Stimulated activated CD4-positive, alpha-beta T cell treated with anti-CD3 and anti-CD28 coated beads, Interleukin-15, amount 100 ng/mL, for 24 hours (primary cell): ENCODE data around the gene RIBC2.
"Not testable (repeated sequence)": the region's sequence is repeated elsewhere in the genome, so short reads cannot be mapped to it uniquely, and the experiment has no call there.

ENCODE experiments used
- DNase-seq: peaks from one replicate; pipeline ENCODE4 v3.0.0-alpha.2; 2020

The RIBC2 gene

GRCh38 chr22:45450101-45450785 lies 36.8 kb downstream of the RIBC2 start:
- no peak for DNase-seq

DNA sequence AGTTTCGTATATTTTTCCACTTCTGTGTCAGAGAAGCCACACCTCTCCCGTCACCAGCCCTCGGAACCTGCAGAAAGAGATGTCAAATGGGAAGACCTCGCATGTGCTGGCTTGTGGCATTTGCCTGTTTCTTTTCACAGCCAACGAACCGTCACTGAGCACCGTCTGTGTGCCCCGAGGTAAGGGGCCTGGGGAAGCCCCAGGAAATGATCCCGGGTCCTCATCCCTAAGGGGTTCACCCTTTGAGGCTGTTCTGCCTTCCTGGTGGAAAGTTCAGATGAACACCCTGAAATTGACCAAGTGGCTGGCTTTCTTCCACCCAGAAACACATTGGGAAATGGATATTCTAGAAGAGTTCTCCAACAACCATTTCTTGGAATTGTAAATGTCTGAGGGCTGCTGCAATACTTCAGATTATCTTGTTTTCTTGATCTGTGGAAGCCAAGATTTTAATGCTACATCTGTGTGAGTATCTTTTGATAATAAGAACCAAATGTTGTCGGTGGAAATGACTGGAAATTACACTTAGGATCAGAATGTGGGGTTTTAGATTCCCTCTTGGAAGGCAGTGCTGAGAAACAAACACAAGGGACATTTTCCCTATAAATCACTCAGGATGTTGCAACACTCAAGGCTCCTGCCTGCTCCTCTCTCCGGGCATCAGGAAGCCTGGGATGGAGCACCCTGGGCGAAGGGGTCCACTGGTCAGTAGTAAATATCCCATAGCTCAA lies 37.6 kb downstream of the RIBC2 start:
- no peak for DNase-seq

- no peak for DNase-seq
These were observed 38.5 kb downstream of the RIBC2 start for GRCh38 chr22:45451972-45452371.

DNA sequence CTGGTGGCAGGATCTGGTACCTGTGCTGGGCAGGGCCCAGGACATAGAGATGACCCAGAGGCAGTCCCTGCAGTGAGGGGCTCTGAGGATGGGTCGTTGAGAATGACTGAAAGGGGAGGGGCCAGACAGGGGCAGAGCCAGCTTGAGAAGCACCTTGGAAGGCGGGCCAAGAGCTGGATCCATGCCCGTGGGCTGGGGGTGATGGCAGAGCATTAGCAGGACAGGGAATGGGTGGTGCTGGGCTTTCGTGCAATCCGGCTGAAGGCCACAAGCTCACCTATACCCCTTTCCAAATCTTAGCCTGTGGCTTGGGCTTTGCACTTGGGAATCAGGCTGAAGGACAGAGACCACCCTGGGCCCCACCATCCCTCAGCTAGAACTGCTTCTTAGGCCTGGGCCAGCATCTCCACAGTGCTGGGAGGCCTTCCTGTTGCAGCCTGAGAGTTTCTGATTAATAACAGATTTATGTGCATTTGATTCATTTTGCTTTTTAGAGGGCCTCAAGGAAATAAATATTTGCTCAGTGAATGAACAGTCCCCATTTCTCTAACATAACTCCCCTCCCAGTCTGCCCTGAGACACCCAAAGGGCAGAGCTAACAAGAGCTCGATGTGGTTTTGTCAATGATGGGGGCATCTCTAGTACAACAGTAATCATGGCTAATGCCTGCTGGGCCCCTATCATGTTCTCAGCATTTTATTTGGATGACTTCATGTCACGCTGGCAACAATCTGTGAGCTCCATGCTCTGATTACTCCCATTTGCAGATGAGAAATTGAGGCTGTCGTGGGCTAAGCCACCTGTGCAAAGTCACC lies 39.3 kb downstream of the RIBC2 start:
- no peak for DNase-seq

GRCh38 chr22:45453764-45454163 lies 40.3 kb downstream of the RIBC2 start:
- DNase-seq, result no peak

GRCh38 chr22:45454275-45454674 lies 40.8 kb downstream of the RIBC2 start:
- DNase-seq, result no peak

DNA sequence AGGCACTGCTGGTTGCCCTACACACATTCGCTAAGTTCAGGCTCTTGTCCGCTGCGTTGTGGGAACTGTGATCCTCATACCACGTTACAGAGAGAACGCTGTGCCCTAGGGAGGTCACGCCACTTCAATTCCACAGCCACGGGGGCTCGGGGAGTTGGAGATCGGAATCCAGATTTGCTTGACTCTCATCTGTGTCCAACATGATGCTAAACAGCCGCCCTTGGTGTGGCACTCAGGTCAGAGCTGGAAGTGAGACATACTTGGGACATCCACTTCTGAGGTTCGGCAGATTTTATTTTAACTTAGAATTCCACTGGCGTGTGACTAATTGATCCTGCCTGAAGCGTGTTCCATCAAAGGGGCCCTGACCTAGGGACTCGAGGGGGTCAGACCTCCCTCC lies 41.7 kb downstream of the RIBC2 start:
- no peak for DNase-seq

DNA sequence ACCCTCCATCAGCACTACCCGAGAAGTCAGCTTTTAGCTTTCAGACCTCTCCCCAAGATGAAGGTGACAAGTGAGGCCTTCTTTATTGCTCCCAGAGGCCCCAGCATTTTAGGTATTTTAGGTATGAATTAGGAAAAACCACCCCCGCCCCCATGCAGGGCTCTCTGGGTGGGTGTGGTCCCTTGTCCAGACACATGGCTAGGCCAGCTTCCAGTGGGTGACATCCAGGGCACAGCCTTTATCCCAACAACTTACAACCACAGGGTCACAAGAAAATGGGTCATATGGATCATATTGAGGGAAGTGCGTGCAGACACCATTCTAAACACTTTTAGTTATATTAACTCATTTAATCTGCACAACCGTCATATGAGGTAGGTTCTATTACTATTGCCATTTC lies 42.1 kb downstream of the RIBC2 start:
- no peak for DNase-seq

GRCh38 chr22:45456811-45457210 lies 43.3 kb downstream of the RIBC2 start:
- DNase-seq, result no peak

DNA sequence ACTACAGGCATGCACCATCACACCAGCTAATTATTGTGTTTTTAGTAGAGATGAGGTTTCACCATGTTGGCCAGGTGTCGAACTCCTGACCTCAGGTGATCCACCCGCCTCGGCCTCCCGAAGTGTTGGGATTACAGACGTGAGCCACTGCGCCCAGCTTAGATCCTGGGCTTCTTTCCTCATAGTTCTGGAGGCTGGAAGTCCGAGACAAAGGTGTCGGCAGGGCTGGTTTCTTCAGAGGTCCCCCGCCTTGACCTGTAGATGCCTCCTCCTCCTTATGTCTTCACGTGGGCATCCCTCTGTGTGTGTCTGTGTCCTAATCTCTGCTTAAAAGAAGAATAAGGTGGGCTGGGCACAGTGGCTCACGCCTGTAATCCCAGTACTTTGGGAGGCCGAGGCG lies 45.0 kb downstream of the RIBC2 start:
- DNase-seq, result no peak

DNA sequence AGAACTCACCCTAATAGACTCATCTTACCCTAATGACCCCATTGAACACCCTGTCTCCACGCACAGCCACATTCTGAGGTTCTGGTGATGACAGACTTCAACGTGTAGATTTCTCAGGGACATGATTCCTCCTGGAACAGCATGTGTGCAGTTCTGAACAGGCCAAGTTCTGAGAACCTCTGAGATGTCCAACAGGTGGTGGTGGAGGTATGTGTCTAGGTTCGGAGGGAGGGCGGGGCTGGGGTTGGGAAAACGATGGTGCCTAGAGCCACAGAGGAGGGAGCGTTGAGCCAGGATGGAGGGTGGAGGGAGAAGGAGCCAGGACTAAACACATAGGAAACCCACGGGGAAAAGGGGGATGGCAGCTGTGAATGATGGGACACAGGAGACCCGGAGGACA lies 45.7 kb downstream of the RIBC2 start:
- DNase-seq, result no peak

DNA sequence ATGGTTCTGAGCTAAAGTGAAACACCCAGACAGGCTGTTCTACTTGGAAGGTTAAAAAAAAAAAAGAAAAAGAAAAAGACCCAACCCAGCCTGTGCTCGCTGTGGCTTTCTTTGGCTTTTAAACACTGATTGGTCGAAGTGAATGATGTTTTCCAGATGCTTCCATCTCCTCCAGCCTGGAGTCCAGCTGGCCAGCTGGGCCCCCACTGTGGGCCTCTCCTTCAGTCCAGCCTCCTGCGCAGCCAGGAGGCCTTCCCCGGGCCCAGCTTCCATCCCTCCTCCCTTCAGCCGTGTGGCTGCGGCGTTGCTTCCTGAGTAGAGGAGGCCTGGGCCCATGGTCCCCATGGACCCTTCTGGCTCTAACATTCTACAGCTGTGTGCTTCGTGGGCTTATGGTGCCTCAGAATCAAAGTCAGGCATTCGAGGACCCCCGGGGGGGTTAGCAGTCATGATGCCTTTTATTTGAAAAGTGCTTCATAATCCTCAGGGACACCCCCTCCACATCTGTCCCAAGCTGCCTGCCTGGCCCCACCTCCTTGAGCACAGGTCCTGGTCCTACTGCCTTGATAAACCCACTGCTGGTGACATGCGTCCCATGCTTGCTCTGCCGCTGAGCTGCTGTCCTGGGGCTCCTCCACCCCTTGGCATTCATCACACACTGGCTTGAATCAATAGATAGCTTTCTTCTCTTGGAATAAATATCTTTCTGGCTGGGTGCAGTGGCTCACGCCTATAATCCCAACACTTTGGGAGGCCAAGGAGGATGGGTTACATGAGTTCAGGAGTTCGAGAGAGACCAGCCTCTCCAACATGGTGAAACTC lies 47.0 kb downstream of the RIBC2 start:
- no peak for DNase-seq

DNA sequence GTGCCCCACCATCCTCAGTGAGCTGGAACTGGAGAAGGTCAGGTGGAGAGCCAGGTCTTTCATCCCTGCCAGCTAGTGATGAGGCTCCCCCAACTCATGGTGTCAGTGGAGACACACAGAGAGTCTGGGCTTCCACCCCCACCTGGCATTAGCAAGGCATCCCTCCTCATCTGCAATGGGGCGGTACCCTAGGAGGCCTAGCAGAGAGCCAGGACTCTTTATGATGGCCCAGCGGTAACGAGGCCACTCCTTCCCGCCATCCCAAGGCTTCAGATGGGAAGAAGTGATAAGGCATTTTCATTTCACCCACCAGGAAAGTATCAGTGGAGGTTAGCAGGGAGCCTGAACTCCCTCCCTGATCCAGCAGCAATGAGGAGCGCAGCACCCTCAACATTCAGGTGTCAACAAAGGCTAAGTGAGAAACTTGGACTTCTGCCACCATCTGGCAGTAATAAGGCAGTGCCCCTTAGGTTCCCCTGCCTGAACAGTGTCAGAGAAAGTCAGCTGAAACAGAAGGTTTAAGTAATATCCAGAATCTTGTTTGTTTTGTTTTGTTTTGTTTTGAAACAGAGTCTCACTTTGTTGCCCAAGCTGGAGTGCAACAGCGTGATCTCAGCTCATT lies 48.7 kb downstream of the RIBC2 start:
- no peak for DNase-seq

DNA sequence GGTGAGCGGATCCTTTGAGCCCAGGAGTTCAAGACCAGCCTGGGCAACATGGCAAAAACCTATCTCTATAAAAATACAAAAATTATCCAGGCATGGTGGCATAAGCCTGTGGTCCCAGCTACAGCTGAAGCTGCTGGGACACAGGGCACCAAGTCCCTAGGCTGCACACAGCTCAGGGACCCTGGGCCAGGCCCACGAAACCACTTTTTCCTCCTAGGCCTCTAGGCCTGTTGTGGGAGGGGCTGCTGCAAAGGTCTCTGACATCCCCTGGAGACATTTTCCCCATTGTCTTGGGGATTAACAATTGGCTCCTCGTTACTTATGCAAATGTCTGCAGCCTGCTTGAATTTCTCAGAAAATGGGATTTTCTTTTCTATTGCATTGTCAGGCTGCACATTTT lies 50.2 kb downstream of the RIBC2 start:
- not testable (repeated sequence) for DNase-seq

DNA sequence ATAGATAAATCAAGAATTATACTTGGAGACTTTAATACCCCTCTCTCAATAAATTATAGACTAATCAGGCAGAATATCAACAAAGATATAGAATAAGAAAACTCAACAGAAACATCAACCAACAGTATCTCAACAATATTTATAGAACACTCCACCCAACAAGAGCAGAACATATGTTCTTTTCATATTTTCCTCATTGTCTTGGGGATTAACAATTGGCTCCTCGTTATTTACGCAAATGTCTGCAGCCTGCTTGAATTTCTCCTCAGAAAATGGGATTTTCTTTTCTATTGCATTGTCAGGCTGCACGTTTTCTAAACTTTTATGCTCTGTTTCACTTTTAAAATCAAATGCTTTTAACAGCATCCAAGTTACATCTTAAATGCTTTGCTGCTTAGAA lies 52.1 kb downstream of the RIBC2 start:
- DNase-seq, result no peak

- DNase-seq, result no peak
These were observed 55.4 kb downstream of the RIBC2 start for GRCh38 chr22:45468872-45469271.

GRCh38 chr22:45469281-45470073 lies 56.0 kb downstream of the RIBC2 start:
- DNase-seq, result no peak

GRCh38 chr22:45470871-45471270 lies 57.4 kb downstream of the RIBC2 start:
- no peak for DNase-seq

DNA sequence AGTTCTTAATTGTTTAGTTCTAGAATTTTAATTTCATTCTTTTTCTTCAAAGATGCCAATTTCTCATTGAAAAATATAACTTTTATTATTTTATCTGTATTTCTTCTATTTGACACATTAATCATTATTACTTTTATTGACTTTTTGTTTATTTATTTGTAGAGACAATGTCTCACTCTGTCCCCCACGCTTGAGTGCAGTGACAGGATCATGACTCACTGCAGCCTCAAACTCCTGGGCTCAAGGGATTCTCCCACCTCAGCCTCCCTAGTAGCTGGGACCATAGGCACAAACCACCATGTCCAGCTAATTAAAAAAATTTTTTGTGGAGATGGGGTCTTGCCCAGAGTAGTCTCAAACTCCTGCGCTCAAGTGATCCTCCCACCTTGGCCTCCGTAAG lies 58.9 kb downstream of the RIBC2 start:
- no peak for DNase-seq

GRCh38 chr22:45473626-45474237 lies 60.2 kb downstream of the RIBC2 start:
- no peak for DNase-seq

DNA sequence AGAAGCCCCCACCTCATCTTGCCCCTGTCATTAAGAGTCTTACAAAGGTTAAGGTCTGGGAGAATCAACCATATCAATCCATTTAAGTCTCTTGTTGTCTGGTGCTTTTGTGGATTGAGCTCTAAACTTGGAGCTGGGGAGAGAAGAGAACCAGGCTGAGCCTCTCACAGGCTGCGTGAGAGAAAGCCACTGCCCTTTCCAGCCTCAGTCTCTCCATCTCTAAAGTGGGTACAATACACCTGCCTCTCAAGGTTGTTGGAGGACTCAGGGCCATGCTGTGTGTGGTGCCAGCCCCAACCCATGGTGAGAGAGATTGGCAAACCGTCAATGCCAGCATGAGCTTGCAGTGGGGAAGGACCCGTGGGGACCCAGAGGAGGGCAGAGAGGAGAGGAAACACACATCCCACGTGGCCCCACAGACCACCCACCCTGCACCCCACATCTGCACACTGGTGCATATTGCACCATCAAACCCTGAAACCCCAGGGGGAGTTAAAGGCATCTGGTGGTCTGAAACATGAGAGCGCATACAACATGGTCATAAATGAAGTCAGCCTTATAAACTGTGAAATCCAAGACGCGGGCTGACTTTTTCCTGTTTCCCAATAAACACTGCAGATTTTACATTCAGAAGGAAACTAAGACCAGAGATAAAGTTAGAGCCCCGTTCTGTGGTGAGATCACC lies 61.7 kb downstream of the RIBC2 start:
- DNase-seq, result no peak
